GM18951 (cell line): Measurements from ENCODE around the gene ZNF865.
"Not testable (repeated sequence)": the region's sequence is repeated elsewhere in the genome, so short reads cannot be mapped to it uniquely, and the experiment has no call there.

ENCODE experiments used
- POLR2A ChIP-seq: IDR thresholded peaks from 4 replicates; pipeline ENCODE4 v1.6.1; 2011; ENCODE audit warnings: mild to moderate bottlenecking; ENCODE audit not compliant: insufficient read length, insufficient read depth; ENCODE audit errors: extremely low read depth
- in situ Hi-C: fragments of 300-500 bp; cut with MboI; formaldehyde crosslinking; loops from one replicate; pipeline ENCODE4 v1.12.0; 2022; ENCODE audit warnings: low sequenced_read_pairs, mixed read lengths, inconsistent platforms; ENCODE audit not compliant: unreplicated experiment

ZNF865 gene

DNA sequence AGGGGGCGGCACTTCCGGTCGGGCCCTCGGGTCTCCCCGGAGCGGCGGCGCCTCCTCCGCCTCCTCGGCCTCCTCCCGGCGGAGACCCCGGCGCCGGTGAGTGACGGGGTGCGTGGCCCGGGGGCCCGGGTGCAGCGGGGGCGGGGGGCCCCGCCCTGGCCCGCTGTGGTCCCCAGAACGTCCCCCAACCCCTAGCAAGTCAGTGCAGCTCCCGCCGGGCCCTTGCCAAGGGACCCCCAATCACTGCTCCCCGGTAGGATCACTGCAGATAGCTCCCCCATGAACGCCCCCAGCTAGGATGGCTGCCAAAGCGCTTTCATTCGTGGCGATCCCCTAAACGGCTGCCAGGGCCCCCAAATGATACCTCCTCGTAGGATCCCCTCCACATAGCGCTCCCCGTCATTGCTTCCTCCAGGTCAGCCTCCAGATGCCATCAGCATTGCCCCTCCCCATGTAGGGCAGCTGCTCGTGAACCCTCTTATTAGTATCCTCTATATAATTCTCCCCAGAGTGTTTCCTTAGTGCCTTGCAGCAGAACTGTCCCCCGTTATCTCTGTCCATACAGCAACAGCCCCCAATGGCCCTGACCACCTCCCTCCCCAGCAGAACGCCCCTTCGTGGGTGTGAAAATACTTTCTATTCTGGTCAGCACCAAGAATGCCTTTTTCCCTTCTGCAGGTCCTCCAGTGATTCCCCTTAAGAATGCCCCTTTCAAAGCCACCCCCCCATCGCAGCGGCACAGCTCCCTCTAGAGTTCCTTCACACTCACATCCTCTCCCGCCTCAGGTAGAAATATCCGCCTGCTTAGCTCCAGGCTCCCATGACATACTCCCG, at the start of gene ZNF865:
TSS of gene ZNF865 (plus strand) at position 11 of the 834 bp plus-strand sequence. CDS start 7,972 bp downstream, outside the sequence.
- TF ChIP-seq POLR2A = peak; percentile 40
- in situ Hi-C loops = no loop called here

DNA sequence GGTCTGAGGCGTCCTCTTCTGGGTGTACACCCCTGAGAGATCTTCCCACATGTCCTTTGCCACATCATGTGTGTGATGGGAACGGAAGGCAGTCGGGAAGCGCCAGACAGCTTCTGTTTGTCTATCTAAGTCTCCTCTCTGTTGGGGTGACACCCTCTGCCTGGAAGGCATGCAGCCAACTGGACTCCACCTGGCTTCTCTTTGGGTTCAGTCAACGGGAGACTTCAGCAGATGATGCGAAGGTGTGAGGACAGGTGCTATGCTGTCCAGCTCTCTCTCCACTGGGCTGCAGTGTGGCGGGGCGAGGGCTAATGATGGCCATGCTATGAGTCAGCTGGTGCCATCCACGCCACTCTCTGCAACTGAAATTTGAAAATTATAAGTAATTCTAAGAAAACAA, 45.8 kb upstream of the ZNF865 start:
- in situ Hi-C loops = no loop called here
- no peak for TF ChIP-seq POLR2A

DNA sequence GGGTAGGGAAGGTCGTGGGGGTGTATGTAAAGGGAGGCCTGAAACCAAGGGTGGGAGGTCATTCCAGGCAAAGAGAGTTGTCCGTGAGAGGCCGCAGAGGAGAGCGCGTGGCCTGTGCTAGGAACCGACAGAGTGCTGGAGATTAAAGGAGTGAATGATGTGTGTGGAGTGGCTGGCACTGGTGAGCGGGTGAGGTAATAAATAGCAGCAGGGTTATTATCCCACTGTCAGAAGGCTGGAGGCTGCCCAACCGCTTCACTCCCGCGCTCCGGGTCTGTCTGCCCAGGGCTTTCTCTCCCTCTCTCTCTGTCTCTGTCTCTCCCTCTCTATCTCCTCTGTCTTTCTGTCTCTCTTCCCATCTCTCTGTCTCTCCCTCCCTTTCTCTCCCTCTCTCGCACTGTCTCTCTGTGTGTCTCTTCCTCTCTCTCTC, 42.2 kb upstream of the ZNF865 start:
- no peak for TF ChIP-seq POLR2A

GRCh38 chr19:55566823-55567222, 38.6 kb upstream of the ZNF865 start:
- no peak for TF ChIP-seq POLR2A
- in situ Hi-C loops = no loop called here

More for the DNA sequence above, 42.2 kb upstream of the ZNF865 start:
- in situ Hi-C loops = no loop called here

DNA sequence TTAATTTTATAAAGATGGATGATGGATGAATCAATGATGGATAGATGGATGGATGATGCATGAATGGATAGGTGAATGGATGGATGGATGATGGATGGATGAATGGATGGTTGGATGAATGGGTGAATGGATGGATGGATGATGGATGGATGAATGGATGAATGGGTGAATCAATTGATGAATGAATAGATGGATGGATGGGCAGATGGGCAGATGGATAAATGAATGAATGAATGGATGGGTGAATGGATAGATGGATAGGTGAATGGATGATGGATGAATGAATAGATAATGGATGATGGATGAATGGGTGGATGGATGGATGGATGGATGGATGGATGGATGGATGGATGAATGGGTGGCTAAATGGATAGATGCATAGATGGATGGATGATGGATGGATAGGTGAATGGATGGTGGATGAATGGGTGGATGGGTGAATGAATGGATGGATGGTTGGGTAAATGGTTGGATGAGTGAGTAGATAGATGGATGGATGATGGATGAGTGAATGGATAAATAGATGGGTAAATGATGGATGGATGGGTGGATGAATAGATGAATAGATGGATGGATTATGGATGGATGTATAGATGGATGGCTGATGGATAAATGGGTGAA, 37.6 kb upstream of the ZNF865 start:
- no peak for TF ChIP-seq POLR2A

DNA sequence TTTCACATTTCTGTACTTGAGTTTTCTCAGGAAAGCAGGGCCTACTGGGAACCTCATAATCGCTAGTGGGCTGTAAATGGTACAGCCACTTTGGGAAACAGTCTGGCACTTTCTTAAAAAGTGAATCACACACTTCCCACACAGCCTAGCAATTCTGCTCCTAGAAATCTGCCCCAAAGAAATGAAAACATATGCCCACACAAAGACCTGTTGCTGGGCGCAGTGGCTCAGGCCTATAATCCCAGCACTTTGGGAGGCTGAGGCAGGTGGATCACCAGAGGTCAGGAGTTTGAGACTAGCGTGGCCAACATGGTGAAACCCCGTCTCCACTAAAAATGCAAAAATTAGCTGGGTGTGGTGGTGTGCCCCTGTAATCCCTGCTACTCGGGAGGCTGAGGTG, 36.0 kb upstream of the ZNF865 start:
- in situ Hi-C loops = not testable (repeated sequence)

More for the DNA sequence above, 37.6 kb upstream of the ZNF865 start:
- in situ Hi-C loops = no loop called here

- in situ Hi-C loops = not testable (repeated sequence)
These were observed 31.5 kb upstream of the ZNF865 start for GRCh38 chr19:55573929-55574328.

DNA sequence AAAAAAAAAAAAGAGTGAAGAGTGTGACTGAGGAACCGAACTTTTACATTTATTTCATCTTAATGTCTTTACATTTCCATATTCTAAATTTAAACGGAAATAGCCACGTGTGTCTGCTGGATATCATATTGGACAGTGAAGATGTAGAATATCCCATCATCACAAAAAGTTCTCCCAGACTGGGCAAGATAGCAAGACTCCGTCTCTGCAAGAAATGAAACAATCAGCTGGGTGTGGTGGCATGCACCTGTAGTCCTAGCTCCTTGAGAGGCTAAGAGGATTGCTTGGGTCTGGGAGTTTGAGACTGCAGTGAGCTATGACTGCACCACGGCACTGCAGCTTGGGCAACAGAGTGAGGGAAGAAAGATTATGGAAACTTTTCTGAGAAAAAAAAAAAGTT, 28.7 kb upstream of the ZNF865 start:
- in situ Hi-C loops = no loop called here
- TF ChIP-seq POLR2A = no peak

DNA sequence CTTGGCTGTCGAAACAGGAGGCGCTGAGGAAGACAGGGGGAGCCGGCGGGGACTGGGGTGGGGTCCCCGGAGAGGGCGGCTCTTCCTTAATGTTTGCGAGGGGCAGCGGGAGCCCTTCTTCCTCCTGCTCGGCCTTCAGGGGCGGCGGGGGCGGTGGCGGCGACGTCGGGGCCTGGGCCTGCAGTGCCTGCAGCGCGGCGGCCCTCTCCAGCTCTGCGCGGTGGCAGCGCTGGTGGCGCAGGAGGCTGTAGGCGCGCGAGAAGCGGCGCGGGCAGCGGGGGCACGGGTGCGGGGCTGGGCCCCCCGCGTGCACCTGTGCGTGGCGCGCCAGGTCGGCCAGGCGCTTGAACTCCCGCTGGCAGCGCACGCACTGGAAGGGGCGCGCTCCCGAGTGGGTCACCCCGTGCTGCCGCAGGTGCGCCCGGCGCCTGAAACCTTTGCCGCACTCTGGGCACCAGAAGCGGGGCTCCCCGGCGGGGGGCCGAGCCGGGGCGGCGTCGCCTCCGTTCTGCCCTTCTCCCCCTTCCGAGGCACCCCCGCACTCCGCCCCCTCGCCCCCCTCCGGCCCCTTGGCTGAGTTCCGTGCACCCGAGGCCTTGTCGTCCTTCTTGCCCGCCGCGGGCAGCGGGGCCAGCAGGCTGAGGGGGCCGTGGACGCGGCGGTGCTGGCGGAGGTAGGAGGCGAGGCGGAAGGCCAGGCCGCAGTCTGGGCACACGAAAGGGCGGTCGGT, 27.3 kb upstream of the ZNF865 start:
- no peak for TF ChIP-seq POLR2A
- in situ Hi-C loops = no loop called here

DNA sequence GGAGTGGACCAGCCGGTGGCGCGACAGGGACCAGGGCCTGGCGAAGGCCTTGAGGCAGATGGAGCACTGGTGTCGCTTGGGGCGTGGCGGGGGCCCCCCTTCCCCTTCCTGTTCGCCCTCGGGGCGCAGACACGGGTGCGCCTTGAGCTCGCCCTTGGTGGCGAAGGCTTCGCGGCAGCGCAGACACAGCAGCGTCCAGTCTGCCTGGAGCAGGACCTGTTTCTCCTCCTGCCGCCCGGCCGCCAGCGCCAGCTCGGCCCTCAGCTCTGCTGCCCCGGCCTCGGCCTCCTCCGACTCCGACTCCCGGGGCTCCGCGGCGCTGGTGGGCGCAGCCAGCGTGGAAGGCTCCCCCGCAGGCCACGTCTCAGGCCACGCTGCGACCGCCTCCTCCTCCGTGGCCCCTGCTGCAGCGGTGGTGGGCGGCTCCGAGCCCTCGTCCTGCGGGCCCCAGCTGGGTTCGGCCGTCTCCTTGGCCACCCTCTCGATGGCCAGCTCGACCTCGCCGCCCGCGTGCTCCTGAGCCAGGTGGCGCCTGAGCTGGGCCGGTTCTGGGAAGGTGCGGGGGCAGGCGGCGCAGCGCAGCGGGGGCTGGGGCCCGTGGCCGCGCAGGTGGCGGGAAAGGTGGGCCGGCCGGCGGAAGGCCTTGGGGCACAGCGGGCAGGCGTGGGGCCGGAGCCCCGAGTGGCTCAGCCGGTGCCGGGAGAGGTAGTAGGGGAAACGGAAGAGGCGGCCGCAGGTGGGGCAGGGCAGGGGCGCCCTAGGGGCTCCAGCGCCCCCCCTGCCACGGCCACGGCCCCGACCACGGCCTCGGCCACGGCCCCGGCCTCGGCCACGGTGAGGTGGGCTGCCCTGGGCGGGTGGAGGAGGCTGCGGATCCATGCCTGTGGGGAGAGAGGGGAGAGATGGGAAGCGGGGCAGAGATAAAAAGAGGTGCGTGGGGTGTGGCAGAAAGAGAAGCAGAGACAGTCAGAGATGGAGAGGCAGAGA, 26.4 kb upstream of the ZNF865 start:
- in situ Hi-C loops = no loop called here
- no peak for TF ChIP-seq POLR2A

GRCh38 chr19:55579766-55580621, 25.5 kb upstream of the ZNF865 start:
- in situ Hi-C loops = no loop called here
- TF ChIP-seq POLR2A = no peak

GRCh38 chr19:55580628-55581144, 24.8 kb upstream of the ZNF865 start, which contains the start of gene ZNF579:
TSS of gene ZNF579 (minus strand) at chr19:55580848. CDS start at chr19:55579639, 1,209 bp downstream.
- TF ChIP-seq POLR2A = peak; percentile 62
- in situ Hi-C loops = no loop called here
